RPMI7951 (cell line): Measurements from ENCODE around the gene AFF1. TPM values are rescaled to one million over a fixed set of nuclear protein-coding genes. Genes with fewer than 3 reads are reported as not detected.
A peak's percentile ranks its signal among the peaks of the same experiment; 100 is the strongest.

Experiments used
- DNase-seq: peaks from one replicate; pipeline ENCODE4 v3.0.0-alpha.2; 2012; ENCODE audit warnings: low read depth
- total RNA-seq: library from RNA; depleted of rRNA; stranded (reverse); fragments of >200 nt; shearing (Covaris generic); gene quantifications from 2 replicates; pipeline ENCODE4 v1.2.3, GENCODE V29; 2014

AFF1 gene
- total RNA-seq, 1 experiment from 2014 or later = 9.5 TPM

DNA sequence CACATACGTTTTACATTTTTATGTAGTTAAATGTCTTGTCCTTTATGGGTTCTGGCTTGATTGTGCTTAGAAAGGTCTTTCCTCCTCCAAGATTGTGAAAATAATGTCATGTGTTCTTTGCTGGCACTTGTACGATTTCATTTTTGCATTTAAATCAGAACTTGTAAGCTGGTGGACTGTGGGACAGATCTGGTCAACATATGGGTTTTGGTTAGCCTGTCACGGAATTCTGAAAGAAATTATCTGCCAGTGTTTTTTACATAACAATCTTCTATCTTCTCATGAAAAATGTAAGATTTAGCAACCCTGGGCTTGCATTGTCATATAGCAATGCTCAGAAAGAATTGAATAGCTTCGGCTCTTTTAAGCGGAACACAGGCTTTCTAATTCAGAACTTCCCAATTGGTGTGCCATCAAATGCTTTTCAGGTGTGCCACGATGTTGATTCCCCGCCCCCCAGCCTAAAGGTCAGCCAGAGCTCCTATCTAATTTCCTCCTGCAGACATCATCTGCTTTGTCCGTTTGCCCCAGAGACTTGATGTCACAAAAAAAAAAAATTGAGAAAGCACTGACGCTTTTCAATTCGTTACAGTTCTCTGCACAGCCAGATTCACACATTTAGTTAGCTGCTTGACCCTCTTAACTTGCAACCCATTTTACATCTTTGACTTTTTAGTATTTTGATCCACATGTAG, 16.2 kb downstream of the AFF1 start:
- DNase-seq = no peak

DNA sequence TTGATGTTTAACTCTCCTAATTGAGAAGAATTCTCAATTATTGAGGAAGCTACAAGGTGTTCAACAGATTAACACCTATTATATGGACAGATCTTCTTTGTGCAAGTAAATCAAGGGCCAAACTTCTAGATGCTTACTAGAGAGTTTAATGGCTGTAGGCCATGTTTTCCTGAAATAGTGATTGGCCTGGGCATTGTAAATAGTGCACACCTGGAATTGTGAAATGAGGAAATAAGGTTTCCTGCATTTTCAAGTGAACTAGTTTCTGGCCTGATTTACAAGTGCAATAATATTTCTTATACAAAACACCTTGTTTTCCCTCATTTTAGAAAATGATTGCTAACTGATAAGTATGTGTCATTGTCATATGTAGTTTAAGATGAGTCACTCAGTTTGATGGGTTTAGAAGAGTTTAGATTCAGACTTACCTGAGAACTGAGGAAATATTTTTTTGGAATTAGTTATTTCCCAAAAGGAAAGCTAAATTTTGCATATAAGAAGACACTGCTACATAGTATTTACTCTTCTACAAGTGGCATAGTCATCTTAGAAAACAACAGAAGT, 21.2 kb downstream of the AFF1 start:
- DNase-seq = no peak

- no peak for DNase-seq
Measured at GRCh38 chr4:86957215-86957614, 22.4 kb downstream of the AFF1 start.

DNA sequence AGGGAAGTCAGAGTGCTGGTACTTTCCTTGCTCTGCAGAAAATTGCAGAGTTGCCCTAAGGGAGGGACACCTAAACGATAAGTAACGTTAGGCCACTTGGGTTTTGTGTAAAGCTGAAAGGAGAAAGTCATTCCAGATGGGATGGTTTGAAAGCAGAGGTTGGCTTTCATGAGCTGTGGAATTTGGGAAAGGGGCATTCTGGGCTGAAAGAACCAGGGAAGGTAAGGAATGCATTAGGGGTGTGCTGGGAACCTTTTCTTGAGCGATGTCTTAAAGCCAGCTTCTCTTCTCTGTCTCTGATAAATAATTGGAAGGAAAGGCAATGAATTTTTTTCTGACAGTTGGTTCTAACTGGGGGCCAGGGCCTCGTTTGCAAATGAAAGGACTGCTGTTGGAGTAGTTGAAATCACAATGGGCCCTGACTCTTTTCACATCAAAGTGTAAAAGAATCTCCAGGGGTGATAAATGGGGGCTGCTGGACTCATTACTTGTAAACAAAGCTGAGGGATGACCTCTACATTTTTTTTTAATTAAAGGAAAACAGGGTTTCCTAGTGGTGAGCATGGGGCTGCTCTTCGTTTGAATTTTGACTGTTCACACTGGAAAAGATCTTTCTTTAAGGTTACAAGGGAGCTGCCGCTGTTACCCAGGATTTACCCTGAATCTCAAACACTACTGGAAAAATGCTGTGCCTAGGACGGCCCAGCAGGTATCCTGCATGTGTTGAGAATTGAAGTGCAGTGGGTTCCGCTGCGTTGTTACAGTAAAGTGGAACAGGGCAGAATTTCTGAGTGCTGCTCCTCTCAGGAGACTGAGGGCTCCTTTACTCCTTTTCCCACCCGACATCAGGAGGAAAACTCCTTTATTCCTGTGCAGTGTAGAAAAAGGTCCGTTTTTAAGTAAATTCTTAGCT, 25.0 kb downstream of the AFF1 start:
- no peak for DNase-seq

- DNase-seq = no peak
Measured at GRCh38 chr4:86960557-86960961, 25.7 kb downstream of the AFF1 start.

- no peak for DNase-seq
Measured at GRCh38 chr4:86961116-86961515, 26.3 kb downstream of the AFF1 start.

DNA sequence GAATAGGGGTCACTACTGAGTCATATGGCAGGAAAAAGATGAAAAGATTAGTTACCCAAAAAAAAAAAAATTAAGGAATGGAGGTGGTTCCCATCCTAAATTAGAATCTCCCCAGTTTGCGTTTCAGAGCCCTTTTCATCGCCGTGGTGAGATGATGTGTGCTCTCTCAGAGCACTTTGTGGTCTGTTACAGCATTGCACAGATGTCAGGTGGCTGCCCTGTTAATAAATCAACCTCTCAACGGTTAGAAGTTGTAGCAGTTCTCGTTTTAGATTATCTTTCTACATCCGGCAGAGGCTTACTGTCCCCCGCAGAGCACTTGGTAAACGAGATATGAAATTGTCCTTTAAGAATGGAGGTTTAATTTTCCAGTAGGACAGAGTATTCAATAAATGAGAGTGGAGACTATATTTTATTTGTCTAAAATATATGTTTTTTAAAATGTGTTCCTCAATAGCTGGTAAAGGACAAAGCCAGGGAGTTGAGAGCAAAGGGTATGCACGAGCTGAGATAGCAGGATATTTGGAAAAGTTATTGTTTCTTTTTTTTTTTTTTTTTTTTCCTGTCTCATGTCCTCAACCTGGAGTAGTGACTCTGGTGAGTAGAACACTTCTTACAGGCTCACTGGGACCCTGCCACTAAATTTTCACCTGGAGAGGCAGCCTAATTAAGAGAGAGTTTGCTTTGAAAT, 26.9 kb downstream of the AFF1 start:
- DNase-seq = peak; percentile 54

- peak; percentile 29 for DNase-seq
Measured at GRCh38 chr4:86963697-86964096, 28.9 kb downstream of the AFF1 start.

GRCh38 chr4:86965019-86965976, 30.5 kb downstream of the AFF1 start:
- no peak for DNase-seq

- DNase-seq = no peak
Measured at GRCh38 chr4:86967073-86967472, 32.3 kb downstream of the AFF1 start.

DNA sequence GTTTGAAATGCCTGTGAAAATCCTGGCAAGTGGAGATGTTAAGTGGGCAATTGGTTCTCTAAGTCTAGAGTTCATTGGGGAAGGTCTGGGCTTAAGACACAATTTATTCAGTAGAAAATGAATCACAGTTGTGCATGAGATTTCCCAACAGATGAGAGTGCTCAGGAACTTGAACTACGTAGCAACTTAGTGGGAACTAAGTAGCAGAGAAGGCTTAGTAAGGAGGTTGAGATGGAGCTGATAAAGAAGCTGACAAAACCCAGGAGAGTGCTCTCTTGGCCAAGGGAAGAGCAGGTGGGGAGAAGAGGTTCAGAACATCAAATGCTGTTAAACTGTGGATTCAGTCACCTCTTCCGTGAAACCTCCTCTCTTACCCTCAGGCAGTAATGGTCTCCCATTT, 33.0 kb downstream of the AFF1 start:
- no peak for DNase-seq

- DNase-seq = no peak
Measured at GRCh38 chr4:86968547-86968946, 33.7 kb downstream of the AFF1 start.

DNA sequence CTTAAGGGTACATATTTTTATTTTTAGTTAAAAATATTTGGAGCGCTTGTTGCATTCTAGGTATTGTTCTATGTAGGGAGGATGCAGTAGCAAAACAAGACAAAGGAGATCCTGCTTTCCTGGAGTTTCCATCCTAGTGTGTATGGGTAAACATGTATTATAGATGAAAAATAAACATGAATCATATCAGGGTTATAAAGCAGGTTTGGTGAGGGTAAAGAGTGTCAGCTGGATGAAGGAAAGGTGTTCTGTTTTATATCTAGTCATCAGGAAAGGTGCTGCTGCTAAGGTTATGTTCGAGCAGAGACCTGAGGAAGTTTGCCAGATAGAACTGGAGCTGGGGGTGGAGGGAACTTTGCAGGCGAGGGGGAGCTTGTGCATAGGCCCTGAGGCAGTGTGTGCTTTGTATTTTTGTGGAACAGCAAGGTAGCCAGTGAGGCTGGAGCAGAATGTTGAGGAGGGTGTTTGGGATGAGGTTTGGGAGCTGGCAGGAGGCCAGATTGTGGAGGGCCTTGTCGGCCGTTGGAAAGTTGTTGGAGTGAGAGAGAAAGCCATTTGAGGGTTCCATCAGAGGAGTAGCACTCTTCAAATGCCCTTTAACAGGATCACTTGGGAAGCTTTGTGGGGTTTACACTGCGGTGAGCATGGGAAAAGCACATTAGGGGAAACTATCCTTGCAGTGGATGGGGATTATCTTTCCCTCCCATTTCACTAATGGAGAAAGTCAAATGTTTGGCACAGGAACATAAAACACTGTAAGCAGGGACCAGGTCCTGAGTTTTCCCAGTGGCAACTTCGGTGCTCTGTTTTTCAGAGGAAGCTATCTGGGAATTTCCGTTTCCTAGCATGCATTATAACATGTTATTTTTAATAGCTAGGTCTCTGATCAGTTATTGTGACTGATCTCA, 35.9 kb downstream of the AFF1 start:
- DNase-seq = no peak

DNA sequence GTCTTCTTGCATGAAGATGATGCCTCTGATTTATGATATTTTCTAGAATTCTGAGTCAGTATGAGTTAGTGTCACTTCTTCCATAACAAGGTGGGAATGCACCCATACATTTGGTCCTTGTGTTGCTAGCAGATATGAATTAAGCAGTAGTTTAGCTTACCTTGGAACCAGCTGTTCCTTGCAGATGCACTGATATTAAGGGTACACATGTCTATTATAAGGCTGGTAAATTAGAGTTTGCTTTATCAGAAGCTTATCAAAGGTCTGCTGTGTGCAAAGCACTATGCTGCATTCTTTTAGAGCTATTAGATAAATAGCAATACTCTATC, 36.5 kb downstream of the AFF1 start:
- no peak for DNase-seq

DNA sequence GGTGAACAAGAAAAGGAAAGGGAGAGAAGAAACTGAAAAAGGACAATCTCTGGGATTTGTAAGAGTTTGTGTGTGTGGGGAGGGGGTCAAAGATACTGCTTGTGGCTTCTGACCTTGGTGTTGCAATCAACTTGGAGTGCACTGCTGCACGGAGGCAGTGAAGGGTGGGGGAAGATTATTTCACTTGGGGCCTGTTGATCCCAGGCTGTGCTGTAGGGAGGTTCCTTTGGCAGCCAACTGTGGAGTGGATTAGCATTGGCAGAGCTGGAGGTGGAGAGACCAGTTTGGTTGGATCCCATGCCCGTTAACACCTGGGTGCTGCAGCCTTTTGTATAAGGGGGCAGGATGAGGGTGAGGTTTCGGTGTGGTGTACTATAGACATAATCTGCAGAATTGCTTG, 38.2 kb downstream of the AFF1 start:
- no peak for DNase-seq

DNA sequence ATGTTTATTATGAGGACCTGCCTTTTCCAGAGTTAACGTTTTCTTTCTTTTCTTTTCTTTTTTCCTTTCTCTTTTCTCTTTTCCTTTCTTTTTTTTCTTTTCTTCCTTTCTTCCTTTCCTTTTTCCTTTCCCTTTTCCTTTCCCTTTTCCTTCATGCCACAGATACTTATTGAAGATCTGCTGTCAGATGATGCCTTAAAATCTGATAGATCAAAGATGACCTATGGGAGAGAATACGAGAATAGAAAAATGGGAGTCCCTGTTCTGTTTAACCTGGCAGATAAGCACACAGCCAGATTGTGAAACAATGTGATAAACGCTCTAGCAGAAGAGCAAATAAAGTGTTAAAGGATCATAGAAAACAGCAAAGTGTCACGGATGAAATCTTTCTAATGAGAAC, 38.9 kb downstream of the AFF1 start:
- no peak for DNase-seq

GRCh38 chr4:86974551-86974994, 39.8 kb downstream of the AFF1 start:
- DNase-seq = no peak

DNA sequence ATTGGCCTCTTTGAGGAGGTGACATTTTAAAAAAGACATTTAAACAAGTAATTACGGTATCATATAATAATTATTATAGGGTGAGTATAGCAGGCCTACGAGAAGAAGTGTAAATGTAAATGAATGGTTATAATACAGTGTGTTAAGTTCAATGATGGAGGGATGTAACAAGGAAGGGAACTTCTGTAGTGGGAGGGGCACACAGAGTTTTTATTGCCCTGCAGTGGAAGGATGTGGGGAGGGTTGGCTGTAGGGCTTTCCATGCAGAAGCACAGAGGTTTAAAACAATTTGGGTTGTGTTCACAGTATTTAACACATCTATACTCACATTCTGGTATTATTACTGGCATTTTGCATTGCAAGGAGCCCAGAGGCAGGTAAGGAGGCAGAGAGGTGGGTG, 41.1 kb downstream of the AFF1 start:
- DNase-seq = no peak

GRCh38 chr4:86976801-86977485, 42.1 kb downstream of the AFF1 start:
- no peak for DNase-seq
